ENCODE results near the gene EHD2.

The EHD2 gene

DNA sequence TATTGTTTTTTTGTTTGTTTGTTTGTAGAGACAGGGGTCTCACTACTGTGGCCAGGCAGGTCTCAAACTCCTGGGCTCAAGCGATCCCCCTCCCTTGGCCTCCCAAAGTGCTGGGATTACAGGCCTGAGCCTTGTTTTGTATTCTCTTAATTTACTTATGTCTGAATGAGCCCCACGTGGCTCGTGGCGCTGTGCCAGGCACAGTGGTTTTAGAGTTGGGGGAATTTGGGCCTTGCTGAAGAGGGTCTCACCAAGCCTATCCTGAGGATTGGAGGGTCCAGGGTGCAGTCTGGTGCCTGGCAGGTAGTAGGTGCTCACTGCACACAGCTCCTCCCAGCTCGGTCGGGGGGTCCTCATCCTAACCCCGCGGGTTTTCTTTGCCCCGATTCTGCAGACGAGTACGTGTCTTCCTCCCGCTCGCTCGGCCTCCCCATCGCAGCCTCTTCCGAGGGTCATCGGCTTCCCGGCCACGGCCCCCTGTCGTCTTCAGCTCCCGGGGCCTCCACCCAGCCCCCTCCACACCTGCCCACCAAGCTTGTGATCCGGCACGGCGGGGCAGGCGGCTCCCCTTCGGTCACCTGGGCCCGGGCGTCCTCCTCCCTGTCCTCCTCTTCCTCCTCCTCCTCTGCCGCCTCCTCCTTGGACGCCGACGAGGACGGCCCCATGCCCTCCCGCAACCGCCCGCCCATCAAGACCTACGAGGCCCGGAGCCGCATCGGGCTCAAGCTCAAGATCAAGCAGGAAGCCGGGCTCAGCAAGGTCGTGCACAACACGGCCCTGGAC is 12.1 kb upstream of the EHD2 start:
- Histone ChIP-seq H2AFZ (ENCODE audit: low read depth, low read length) (no peak overlapping the region), H3K27me3 (ENCODE audit: insufficient read depth, low read length, poor library complexity) (no peaks in the 10 kb centered on the region), H3K9me3 (ENCODE audit: insufficient read depth, low read length, severe bottlenecking) (no peaks in the 10 kb centered on the region), H3K4me3 (ENCODE audit: low read depth in 1 of 2, low read length in 2 of 2) (no peak overlapping the region), H3K4me1 (ENCODE audit: insufficient read depth, low read length) (no peaks in the 10 kb centered on the region), H3K9ac (ENCODE audit: low read depth, low read length) (no peak overlapping the region), H3K79me2 (ENCODE audit: insufficient read depth, low read length) (no peaks in the 10 kb centered on the region), H4K20me1 (ENCODE audit: insufficient read depth, low read length) (peaks cover 17% of the 10 kb centered on the region), H3K36me3 (ENCODE audit: insufficient read depth, low read length) (peaks cover 31% of the 10 kb centered on the region), H3K4me2 (ENCODE audit: insufficient read depth, low read length) (no peak overlapping the region), H3K27ac (ENCODE audit: low read length) (no peak overlapping the region)
- TF ChIP-seq CTCF (IDR thresholded peaks at IDR 0.05; ENCODE audit: borderline replicate concordance, extremely low read depth, low read length, poor library complexity, severe bottlenecking): no peak
- no peak for DNase-seq
- ATAC-seq (ENCODE audit: insufficient read depth, low read depth): no peak

DNA sequence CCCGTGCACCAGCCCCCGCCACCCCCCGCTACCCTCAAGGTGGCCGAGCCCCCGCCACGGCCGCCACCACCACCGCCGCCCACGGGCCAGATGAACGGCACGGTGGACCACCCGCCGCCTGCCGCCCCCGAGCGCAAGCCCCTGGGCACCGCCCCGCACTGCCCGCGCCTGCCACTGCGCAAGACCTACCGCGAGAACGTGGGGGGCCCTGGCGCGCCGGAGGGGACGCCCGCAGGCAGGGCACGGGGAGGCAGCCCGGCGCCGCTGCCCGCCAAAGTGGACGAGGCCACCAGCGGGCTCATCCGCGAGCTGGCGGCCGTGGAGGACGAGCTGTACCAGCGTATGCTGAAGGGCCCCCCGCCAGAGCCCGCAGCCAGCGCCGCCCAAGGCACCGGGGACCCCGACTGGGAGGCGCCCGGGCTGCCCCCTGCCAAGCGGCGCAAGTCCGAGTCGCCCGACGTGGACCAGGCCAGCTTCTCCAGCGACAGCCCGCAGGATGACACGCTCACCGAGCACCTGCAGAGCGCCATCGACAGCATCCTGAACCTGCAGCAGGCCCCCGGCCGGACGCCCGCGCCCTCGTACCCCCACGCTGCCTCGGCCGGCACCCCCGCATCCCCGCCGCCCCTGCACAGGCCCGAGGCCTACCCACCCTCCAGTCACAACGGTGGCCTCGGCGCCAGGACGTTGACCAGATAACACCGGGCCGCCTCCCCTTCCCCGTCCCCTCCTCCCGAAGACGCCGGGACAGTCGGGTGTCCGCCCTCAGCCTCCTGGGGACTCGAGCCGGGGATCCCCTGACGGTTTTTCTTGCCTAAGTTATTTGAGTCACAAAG is 11.3 kb upstream of the EHD2 start:
- no peak for TF ChIP-seq EZH2 (IDR thresholded peaks at IDR 0.05; ENCODE audit: borderline replicate concordance, low read depth, low read length, severe bottlenecking)
- peaks cover 17% of the 10 kb centered on the region for H4K20me1 ChIP-seq (ENCODE audit: insufficient read depth, low read length)
- H3K27ac ChIP-seq (ENCODE audit: low read length): no peak overlapping the region
- peaks cover 31% of the 10 kb centered on the region for H3K36me3 ChIP-seq (ENCODE audit: insufficient read depth, low read length)
- no peaks in the 10 kb centered on the region for H3K27me3 ChIP-seq (ENCODE audit: insufficient read depth, low read length, poor library complexity)
- no peak overlapping the region for H3K4me3 ChIP-seq (ENCODE audit: low read depth in 1 of 2, low read length in 2 of 2)
- no peak for DNase-seq
- no peaks in the 10 kb centered on the region for H3K9me3 ChIP-seq (ENCODE audit: insufficient read depth, low read length, severe bottlenecking)
- H3K79me2 ChIP-seq (ENCODE audit: insufficient read depth, low read length): no peaks in the 10 kb centered on the region
- no peak overlapping the region for H3K4me2 ChIP-seq (ENCODE audit: insufficient read depth, low read length)
- H2AFZ ChIP-seq (ENCODE audit: low read depth, low read length): no peak overlapping the region
- no peaks in the 10 kb centered on the region for H3K4me1 ChIP-seq (ENCODE audit: insufficient read depth, low read length)
- no peak for ATAC-seq (ENCODE audit: insufficient read depth, low read depth)
- H3K9ac ChIP-seq (ENCODE audit: low read depth, low read length): no peak overlapping the region

- Histone ChIP-seq H3K4me2 (ENCODE audit: insufficient read depth, low read length) (no peak overlapping the region), H3K9ac (ENCODE audit: low read depth, low read length) (no peak overlapping the region), H3K4me3 (ENCODE audit: low read depth in 1 of 2, low read length in 2 of 2) (no peak overlapping the region), H3K79me2 (ENCODE audit: insufficient read depth, low read length) (no peaks in the 10 kb centered on the region), H3K36me3 (ENCODE audit: insufficient read depth, low read length) (peaks cover 31% of the 10 kb centered on the region), H3K27ac (ENCODE audit: low read length) (no peak overlapping the region), H4K20me1 (ENCODE audit: insufficient read depth, low read length) (peaks cover 17% of the 10 kb centered on the region), H3K9me3 (ENCODE audit: insufficient read depth, low read length, severe bottlenecking) (no peaks in the 10 kb centered on the region), H3K4me1 (ENCODE audit: insufficient read depth, low read length) (no peaks in the 10 kb centered on the region), H2AFZ (ENCODE audit: low read depth, low read length) (no peak overlapping the region), H3K27me3 (ENCODE audit: insufficient read depth, low read length, poor library complexity) (no peaks in the 10 kb centered on the region)
- no peak for DNase-seq
- no peak for ATAC-seq (ENCODE audit: insufficient read depth, low read depth)
- no peak for TF ChIP-seq CTCF (IDR thresholded peaks at IDR 0.05; ENCODE audit: borderline replicate concordance, extremely low read depth, low read length, poor library complexity, severe bottlenecking)
- TF ChIP-seq EZH2 (IDR thresholded peaks at IDR 0.05; ENCODE audit: borderline replicate concordance, low read depth, low read length, severe bottlenecking): no peak
Observed at GRCh38 chr19:47702671-47703070, 10.6 kb upstream of the EHD2 start.

DNA sequence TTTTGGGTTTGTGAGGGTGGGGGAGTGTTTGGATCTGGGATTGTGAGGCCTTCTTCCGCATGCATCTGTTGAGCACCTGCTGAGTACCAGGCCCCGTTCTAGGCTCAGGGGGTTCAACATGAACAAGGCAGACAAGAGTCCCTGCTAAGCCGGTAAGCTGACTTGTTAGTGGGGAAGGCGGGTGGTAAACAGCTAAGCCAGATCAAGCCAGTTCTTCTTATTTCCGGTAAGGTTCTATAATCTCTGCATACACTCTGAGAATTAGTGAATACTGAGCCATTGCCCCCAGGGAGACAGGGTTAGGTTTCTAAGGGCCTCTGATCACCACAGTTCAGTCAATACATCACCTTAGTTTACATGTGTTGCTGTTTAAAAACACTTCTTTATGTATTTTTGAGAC is 9.9 kb upstream of the EHD2 start:
- no peaks in the 10 kb centered on the region for H3K4me1 ChIP-seq (ENCODE audit: insufficient read depth, low read length)
- no peak overlapping the region for H3K4me3 ChIP-seq (ENCODE audit: low read depth in 1 of 2, low read length in 2 of 2)
- peaks cover 14% of the 10 kb centered on the region for H4K20me1 ChIP-seq (ENCODE audit: insufficient read depth, low read length)
- H3K79me2 ChIP-seq (ENCODE audit: insufficient read depth, low read length): no peaks in the 10 kb centered on the region
- no peak overlapping the region for H3K9ac ChIP-seq (ENCODE audit: low read depth, low read length)
- no peak overlapping the region for H3K4me2 ChIP-seq (ENCODE audit: insufficient read depth, low read length)
- no peaks in the 10 kb centered on the region for H3K9me3 ChIP-seq (ENCODE audit: insufficient read depth, low read length, severe bottlenecking)
- no peak overlapping the region for H3K27ac ChIP-seq (ENCODE audit: low read length)
- no peak for ATAC-seq (ENCODE audit: insufficient read depth, low read depth)
- no peak for DNase-seq
- H3K27me3 ChIP-seq (ENCODE audit: insufficient read depth, low read length, poor library complexity): no peaks in the 10 kb centered on the region
- peaks cover 27% of the 10 kb centered on the region for H3K36me3 ChIP-seq (ENCODE audit: insufficient read depth, low read length)
- TF ChIP-seq EZH2 (IDR thresholded peaks at IDR 0.05; ENCODE audit: borderline replicate concordance, low read depth, low read length, severe bottlenecking): no peak
- TF ChIP-seq CTCF (IDR thresholded peaks at IDR 0.05; ENCODE audit: borderline replicate concordance, extremely low read depth, low read length, poor library complexity, severe bottlenecking): no peak
- H2AFZ ChIP-seq (ENCODE audit: low read depth, low read length): no peak overlapping the region

Measured in DND-41 (cell line).